ENCODE measurements around the gene RAI1.

GRCh38 chr17:17757391-17757791 is 76.1 kb downstream of the RAI1 start:
- TF ChIP-seq HDAC2 (IDR thresholded peaks at IDR 0.05; ENCODE audit: borderline replicate concordance in 1 of 2, low read depth in 2 of 2, low read length in 2 of 2) = no peak
- no peak for TF ChIP-seq EP300 (IDR thresholded peaks at IDR 0.05; ENCODE audit: borderline replicate concordance in 1 of 2, low read depth in 2 of 2, low read length in 2 of 2)
- no peak for TF ChIP-seq RFX5 (IDR thresholded peaks at IDR 0.05; ENCODE audit: borderline replicate concordance, low read depth, low read length)
- TF ChIP-seq SP1 (IDR thresholded peaks at IDR 0.05; ENCODE audit: low read depth, low read length) = no peak
- TF ChIP-seq, protein P1, sequence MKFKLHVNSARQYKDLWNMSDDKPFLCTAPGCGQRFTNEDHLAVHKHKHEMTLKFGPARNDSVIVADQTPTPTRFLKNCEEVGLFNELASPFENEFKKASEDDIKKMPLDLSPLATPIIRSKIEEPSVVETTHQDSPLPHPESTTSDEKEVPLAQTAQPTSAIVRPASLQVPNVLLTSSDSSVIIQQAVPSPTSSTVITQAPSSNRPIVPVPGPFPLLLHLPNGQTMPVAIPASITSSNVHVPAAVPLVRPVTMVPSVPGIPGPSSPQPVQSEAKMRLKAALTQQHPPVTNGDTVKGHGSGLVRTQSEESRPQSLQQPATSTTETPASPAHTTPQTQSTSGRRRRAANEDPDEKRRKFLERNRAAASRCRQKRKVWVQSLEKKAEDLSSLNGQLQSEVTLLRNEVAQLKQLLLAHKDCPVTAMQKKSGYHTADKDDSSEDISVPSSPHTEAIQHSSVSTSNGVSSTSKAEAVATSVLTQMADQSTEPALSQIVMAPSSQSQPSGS (IDR thresholded peaks at IDR 0.05; ENCODE audit: low read length) = no peak
- TF ChIP-seq, protein P2, sequence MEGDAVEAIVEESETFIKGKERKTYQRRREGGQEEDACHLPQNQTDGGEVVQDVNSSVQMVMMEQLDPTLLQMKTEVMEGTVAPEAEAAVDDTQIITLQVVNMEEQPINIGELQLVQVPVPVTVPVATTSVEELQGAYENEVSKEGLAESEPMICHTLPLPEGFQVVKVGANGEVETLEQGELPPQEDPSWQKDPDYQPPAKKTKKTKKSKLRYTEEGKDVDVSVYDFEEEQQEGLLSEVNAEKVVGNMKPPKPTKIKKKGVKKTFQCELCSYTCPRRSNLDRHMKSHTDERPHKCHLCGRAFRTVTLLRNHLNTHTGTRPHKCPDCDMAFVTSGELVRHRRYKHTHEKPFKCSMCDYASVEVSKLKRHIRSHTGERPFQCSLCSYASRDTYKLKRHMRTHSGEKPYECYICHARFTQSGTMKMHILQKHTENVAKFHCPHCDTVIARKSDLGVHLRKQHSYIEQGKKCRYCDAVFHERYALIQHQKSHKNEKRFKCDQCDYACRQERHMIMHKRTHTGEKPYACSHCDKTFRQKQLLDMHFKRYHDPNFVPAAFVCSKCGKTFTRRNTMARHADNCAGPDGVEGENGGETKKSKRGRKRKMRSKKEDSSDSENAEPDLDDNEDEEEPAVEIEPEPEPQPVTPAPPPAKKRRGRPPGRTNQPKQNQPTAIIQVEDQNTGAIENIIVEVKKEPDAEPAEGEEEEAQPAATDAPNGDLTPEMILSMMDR (IDR thresholded peaks at IDR 0.05; ENCODE audit: control extremely low read depth in 1 of 3, insufficient read depth in 1 of 3, low read depth in 1 of 3, low read length in 3 of 3) = no peak
- TF ChIP-seq CEBPB (IDR thresholded peaks at IDR 0.05; ENCODE audit: low read depth, low read length) = no peak
- TF ChIP-seq CBX8 (IDR thresholded peaks at IDR 0.05; ENCODE audit: borderline replicate concordance, low read depth, low read length) = no peak
- TF ChIP-seq ATF3 (IDR thresholded peaks at IDR 0.05; ENCODE audit: insufficient read depth, low read depth, low read length) = no peak

All from H1 (cell line).